OCI-LY1 (cell line): Measurements from ENCODE around the gene RNASE8.
A peak's percentile ranks its signal among the peaks of the same experiment; 100 is the strongest.

Experiments
- CTCF ChIP-seq: fragments of 200-600 bp; sonication (generic), shearing (Covaris generic); IDR thresholded peaks from 2 replicates; pipeline ENCODE4 v1.5.1; 2017; ENCODE audit warnings: mild to moderate bottlenecking, antibody characterized with exemption, low read length, moderate library complexity, mixed read lengths
- EZH2 ChIP-seq: fragments of 200-600 bp; sonication (generic), shearing (Covaris generic); IDR thresholded peaks from 2 replicates; pipeline ENCODE4 v1.8.0; 2017; ENCODE audit warnings: borderline replicate concordance, mixed run types, mild to moderate bottlenecking, antibody characterized with exemption, low read length, moderate library complexity, mixed read lengths

DNA sequence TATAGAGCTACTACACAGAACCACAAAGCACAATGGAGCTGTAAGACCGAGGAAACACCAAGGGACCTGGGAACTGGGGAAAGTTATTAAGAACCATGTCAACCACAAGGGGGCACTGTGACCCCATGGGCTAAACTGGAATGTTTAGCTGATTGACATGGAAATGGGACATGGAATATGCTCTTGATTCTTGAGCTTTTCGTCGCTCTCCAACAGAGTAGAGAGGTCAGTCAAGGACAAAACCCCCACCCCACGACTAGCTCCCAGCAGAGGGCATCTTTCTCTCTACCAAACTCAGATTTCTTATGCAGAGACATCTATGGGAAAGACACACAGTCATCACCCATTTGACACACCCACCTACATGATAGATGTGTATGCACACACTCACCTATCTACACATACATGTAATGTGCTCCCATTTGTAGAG lies 42.8 kb upstream of the RNASE8 start:
- TF ChIP-seq CTCF (peak; percentile 94), EZH2 (no peak)
